ENCODE results near the gene CEP170B.

GRCh38 chr14:104882325-104882973 lies 17.4 kb downstream of the CEP170B start:
- TF ChIP-seq EZH2phosphoT487 (IDR thresholded peaks at IDR 0.05; ENCODE audit: insufficient read depth, low read depth) (no peak), EZH2 (IDR thresholded peaks at IDR 0.05; ENCODE audit: insufficient read depth, poor library complexity, severe bottlenecking) (no peak)

Data from GM23248 (cell line).